Stimulated activated CD4-positive, alpha-beta T cell treated with anti-CD3 and anti-CD28 coated beads, Interleukin-15, amount 100 ng/mL, for 1 hour (primary cell): ENCODE measurements around the gene PGF.
A peak's percentile ranks its signal among the peaks of the same experiment; 100 is the strongest.

Experiments
- DNase-seq, 2 donors: peaks; one replicate each; pipeline ENCODE4 v3.0.0-alpha.2; 2020; ENCODE audit warnings: low read depth in 1 of 2, low spot score in 1 of 2

Gene PGF

DNA sequence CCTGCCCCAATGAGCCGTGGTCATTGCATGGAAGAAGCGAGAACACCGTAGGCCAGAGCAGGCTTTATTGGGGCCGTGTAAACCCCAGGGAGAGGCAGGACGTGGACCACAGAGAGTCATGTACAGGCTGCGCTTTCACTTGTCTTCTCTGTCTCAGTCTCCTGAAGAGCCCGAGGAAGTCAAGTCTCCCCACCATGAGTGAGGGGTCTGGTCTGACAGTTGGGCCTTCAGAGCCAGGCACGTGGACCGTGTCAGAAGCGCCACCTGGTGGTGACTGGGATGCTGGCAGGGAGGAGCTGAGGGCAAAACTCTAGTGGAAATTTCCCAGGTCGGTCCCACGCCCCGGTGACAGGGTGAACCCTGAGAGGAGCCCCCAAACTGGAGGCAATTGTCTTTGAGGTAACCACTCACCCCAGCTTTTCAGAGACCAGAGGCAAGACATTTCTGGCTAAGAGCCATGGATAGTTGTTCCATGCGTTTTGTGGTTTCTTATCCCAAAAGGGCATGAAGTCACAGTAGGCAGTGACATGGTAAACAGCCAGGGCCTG is 49.7 kb downstream of the PGF start:
- DNase-seq, result peak; percentile 57 to 69

GRCh38 chr14:74904635-74905503 is 50.5 kb downstream of the PGF start:
- no peak for DNase-seq

- no peak for DNase-seq
Measured at GRCh38 chr14:74902941-74903705, 52.3 kb downstream of the PGF start.

- DNase-seq, result no peak
Measured at GRCh38 chr14:74898694-74899093, 56.7 kb downstream of the PGF start.

DNA sequence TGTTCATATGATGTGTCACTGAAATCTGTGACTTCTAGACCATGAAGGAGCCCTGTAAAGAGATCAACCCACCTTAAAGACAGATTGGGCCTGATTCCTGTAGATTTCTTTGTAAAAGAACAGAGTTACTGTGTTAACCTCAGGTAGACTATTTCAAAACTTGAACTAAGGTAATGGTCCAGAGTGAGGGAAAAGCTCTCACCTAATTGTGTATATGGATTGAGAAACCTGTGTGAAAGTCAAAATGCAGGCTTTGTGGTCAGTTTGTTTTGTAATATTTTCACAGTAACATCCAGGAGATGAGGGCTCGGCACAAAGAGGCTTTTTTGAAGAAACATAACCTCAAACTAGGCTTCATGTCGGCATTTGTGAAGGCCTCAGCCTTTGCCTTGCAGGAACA is 57.3 kb downstream of the PGF start:
- DNase-seq, result no peak

GRCh38 chr14:74897642-74898041 is 57.8 kb downstream of the PGF start:
- DNase-seq, result no peak

DNA sequence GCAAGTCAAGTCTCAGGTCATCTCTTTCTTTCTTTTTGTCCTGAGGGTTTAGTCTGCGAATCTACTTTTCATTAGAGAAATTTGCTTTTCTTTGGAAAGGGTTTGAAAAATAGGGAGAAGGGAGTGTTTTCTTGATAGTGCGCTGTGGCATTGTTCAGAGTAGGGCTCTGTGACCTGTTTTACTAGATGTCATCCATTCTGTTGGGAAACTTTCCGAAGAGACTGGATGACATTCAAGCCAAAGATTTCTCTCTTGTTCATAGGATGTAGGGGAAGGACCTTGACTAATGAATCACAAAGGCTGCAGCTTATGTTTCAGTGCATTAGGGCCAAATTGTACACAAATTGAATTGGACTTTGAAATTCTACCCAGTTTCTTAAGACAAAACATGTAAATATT is 59.0 kb downstream of the PGF start:
- no peak for DNase-seq

DNA sequence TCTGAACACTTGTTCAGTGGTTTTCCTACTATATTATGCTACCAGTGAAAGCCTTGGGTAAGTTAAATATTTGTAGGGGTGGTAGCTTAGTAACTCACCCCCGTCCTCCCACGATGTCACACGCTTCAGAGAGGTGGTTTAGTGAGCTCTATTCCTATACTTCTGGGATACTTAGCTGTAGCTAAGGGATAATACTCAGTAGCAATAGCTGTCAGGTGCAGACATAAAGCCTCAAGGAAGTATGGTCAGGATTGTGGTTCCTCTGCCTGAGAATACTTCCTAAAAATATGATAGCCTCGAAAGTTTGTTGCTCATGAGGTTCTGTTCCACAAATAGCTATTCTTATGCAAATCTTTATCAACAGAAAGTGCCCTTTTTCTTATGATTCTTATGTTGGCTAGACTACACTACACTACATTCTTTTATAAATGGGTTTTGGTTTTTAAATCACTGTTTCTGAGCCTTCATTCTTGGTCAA is 61.7 kb downstream of the PGF start:
- no peak for DNase-seq

DNA sequence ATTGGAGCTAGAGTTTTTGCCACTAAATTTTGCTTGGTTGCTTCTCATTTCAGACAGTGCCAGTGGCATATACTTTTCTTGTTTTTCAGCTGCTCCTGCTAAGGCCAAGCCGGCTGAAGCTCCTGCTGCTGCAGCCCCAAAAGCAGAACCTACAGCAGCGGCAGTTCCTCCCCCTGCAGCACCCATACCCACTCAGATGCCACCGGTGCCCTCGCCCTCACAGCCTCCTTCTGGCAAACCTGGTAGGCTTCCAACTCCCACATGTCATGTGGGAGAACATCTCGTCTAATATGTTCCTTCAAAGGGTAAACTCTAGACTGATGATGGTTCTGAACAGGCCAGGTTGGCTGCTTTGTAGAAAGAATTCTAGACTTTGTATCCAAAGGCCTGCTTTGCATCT is 62.7 kb downstream of the PGF start:
- no peak for DNase-seq

- no peak for DNase-seq
Measured at GRCh38 chr14:74891870-74892269, 63.5 kb downstream of the PGF start.
